Fibroblast of villous mesenchyme (primary cell): ENCODE measurements around the gene MCTP2. TPM values are rescaled to one million over a fixed set of nuclear protein-coding genes. Genes with fewer than 3 reads are reported as not detected.

Experiments used
- DNase-seq: peaks from one replicate; pipeline ENCODE4 v3.0.0-alpha.2; 2010; ENCODE audit warnings: low read depth
- H3K4me3 ChIP-seq: 2 replicates; pipeline ENCODE4 v1.5.1; 2011; ENCODE audit warnings: low read depth, mild to moderate bottlenecking, low read length
- CTCF ChIP-seq: IDR thresholded peaks from 2 replicates; pipeline ENCODE4 v1.5.1; 2012; ENCODE audit warnings: low read depth, mild to moderate bottlenecking, low read length; ENCODE audit not compliant: insufficient read depth
- total RNA-seq: library from RNA; depleted of rRNA; stranded (reverse); fragments of >200 nt; gene quantifications from 2 replicates; pipeline ENCODE4 v1.2.3, GENCODE V29; 2012

Gene MCTP2
- total RNA-seq, 1 donor, result 2.2 TPM

- no peak for TF ChIP-seq CTCF
- no peak for DNase-seq
- no peak overlapping the region for H3K4me3 ChIP-seq
These were observed 179.9 kb downstream of the MCTP2 start for GRCh38 chr15:94411285-94411684.

GRCh38 chr15:94411846-94412245 lies 180.5 kb downstream of the MCTP2 start:
- no peak overlapping the region for H3K4me3 ChIP-seq
- peak; percentile 22 for DNase-seq
- no peak for TF ChIP-seq CTCF

- TF ChIP-seq CTCF, result peak; percentile 47
- DNase-seq, result peak; percentile 53
- no peak overlapping the region for H3K4me3 ChIP-seq
These were observed 181.8 kb downstream of the MCTP2 start for GRCh38 chr15:94412979-94413746.

GRCh38 chr15:94414916-94415315 lies 183.6 kb downstream of the MCTP2 start:
- no peak overlapping the region for H3K4me3 ChIP-seq
- DNase-seq, result no peak
- no peak for TF ChIP-seq CTCF

GRCh38 chr15:94416267-94416666 lies 184.9 kb downstream of the MCTP2 start:
- DNase-seq, result no peak
- no peak overlapping the region for H3K4me3 ChIP-seq
- no peak for TF ChIP-seq CTCF

GRCh38 chr15:94416820-94417219 lies 185.5 kb downstream of the MCTP2 start:
- no peak overlapping the region for H3K4me3 ChIP-seq
- no peak for DNase-seq
- no peak for TF ChIP-seq CTCF
